Memory B cell (primary cell): ENCODE results near the gene HSPBAP1.
"Not testable (repeated sequence)": the region's sequence is repeated elsewhere in the genome, so short reads cannot be mapped to it uniquely, and the experiment has no call there.

Experiments used
- ATAC-seq: fragments of 150-1000 bp; cut with Tn5 transposase; 2 replicates; pipeline ENCODE4 v1.10.0; 2021; ENCODE audit warnings: low read depth, mild to moderate bottlenecking, moderate library complexity
- DNase-seq, 2 donors: peaks; one replicate each; pipeline ENCODE4 v3.0.0; 2022; ENCODE audit warnings: low spot score in 2 of 2
- H3K27ac Mint-ChIP-seq: one replicate; pipeline ENCODE4 v1.8.0; 2022; ENCODE audit warnings: mild to moderate bottlenecking, moderate library complexity, mixed read lengths
- H3K27me3 Mint-ChIP-seq: one replicate; pipeline ENCODE4 v1.8.0; 2022; ENCODE audit warnings: mixed read lengths
- H3K36me3 Mint-ChIP-seq: one replicate; pipeline ENCODE4 v1.8.0; 2022; ENCODE audit warnings: mild to moderate bottlenecking, mixed read lengths
- H3K4me1 Mint-ChIP-seq: one replicate; pipeline ENCODE4 v1.8.0; 2022; ENCODE audit warnings: mixed read lengths
- H3K4me3 Mint-ChIP-seq: one replicate; pipeline ENCODE4 v1.8.0; 2022; ENCODE audit warnings: mild to moderate bottlenecking, moderate library complexity, mixed read lengths
- H3K9me3 Mint-ChIP-seq: one replicate; pipeline ENCODE4 v1.8.0; 2022; ENCODE audit warnings: mixed read lengths

HSPBAP1 gene

DNA sequence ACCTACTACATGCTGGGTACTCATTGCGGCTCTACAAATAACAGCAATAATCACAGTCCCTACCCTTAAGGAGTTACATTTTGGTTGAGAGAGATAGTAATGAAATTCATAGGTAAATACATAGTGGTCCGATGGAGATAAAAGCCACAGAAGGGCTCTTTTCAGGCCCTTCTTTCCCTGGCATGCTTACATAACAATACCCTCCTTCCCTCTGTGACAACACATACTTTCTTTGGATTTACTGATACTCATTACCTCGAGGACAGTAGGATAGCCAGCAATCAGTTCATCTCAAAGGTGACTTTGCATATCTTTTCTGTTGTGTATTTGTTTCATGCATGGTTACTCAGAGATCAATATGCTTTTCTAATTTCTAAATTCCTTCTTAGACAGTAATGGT is 54.5 kb downstream of the HSPBAP1 start:
- no peak for ATAC-seq
- Mint-ChIP-seq H3K9me3 (no peaks in the 10 kb centered on the region), H3K27me3 (no peaks in the 10 kb centered on the region), H3K4me1 (no peaks in the 10 kb centered on the region), H3K27ac (peak overlapping the region; percentile 68), H3K4me3 (no peak overlapping the region), H3K36me3 (peaks cover 33% of the 10 kb centered on the region)
- no peak for DNase-seq

DNA sequence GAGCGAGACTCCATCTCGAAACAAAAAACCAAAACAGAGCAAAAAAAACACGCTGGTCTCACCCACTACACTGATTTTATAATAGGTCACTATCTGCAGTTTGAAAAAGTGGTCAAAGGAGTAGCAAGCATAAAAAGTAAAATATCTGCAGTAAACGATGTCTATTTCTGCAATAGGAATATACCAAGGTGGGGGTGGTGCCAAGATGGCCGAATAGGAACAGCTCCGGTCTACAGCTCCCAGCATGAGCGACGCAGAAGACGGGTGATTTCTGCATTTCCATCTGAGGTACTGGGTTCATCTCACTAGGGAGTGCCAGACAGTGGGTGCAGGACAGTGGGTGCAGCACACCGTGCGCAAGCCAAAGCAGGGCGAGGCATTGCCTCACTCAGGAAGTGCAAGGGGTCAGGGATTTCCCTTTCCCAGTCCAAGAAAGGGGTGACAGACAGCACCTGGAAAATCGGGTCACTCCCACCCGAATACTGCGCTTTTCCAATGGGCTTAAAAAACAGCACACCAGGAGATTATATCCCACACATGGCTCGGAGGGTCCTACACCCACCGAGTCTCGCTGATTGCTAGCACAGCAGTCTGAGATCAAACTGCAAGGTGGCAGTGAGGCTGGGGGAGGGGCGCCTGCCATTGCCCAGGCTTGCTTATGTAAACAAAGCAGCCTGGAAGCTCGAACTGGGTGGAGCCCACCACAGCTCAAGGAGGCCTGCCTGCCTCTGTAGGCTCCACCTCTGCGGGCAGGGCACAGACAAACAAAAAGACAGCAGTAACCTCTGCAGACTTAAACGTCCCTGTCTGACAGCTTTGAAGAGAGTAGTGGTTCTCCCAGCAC is 60.7 kb downstream of the HSPBAP1 start:
- H3K4me3 Mint-ChIP-seq, H3K4me1 Mint-ChIP-seq, H3K27me3 Mint-ChIP-seq, H3K9me3 Mint-ChIP-seq, H3K27ac Mint-ChIP-seq, ATAC-seq, DNase-seq: not testable (repeated sequence)
- H3K36me3 Mint-ChIP-seq: peaks cover 24% of the 10 kb centered on the region

DNA sequence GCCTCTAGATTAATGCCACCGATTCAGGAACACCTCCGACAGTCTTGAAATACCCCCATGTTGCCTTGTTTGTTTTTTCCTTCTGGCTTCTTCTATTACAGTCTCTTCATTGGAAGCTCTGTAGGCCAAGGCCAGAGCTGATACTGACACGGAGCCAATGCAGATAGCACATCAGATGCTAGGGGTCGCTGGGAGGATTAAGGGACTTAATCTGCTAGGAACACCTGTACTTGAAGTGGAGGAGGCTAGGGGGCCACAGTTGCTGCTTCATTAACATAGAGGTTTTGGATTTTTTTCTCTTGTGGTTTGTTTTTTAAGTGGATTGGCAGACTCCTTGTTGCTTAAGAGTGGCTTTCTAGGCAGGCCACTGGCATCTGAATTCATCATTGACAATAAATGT is 63.4 kb downstream of the HSPBAP1 start:
- H3K36me3 Mint-ChIP-seq: peaks cover 34% of the 10 kb centered on the region
- H3K27ac Mint-ChIP-seq: peak overlapping the region; percentile 64
- H3K4me1 Mint-ChIP-seq: no peaks in the 10 kb centered on the region
- peaks cover 7% of the 10 kb centered on the region for H3K9me3 Mint-ChIP-seq
- H3K4me3 Mint-ChIP-seq: no peak overlapping the region
- DNase-seq: no peak
- no peak for ATAC-seq
- no peaks in the 10 kb centered on the region for H3K27me3 Mint-ChIP-seq

DNA sequence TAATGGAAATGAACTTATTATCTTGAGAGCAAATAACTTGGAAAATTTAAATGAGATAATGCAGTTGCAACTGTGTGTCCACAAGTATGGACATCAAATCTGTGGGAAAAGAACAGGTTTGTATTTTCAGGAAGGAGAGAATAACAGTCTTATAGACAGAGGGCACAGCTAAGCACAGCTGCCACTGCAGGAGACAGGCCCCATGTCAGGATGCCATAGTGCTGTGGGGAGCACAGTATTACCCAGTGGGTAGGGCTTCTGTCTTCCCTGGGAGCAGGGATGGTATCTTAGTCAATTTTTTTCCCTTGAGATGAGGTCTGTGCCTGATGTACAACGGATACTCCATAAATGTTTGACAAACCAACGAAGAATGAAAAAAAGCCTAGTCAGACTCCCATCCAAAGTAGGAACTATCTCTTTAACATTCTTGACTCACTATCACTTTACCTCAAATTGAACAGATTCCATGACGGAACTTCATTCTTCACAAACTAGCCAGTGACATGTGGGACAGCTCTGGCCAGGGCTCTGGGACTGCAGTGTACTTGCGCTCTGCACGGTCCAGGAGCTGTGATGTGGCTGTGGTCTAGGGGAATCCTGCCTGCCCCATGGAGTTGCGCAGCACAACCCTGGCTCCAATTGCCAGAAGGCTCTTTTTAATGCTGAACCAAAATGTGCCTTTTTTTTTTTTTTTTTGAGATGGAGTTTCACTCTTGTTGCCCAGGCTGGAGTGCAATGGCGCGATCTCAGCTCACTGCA is 64.7 kb downstream of the HSPBAP1 start:
- Mint-ChIP-seq H3K27ac (no peak overlapping the region), H3K36me3 (peaks cover 36% of the 10 kb centered on the region), H3K4me1 (no peaks in the 10 kb centered on the region), H3K27me3 (no peaks in the 10 kb centered on the region), H3K9me3 (peaks cover 5% of the 10 kb centered on the region), H3K4me3 (no peak overlapping the region)
- ATAC-seq (no peak), DNase-seq (no peak)

DNA sequence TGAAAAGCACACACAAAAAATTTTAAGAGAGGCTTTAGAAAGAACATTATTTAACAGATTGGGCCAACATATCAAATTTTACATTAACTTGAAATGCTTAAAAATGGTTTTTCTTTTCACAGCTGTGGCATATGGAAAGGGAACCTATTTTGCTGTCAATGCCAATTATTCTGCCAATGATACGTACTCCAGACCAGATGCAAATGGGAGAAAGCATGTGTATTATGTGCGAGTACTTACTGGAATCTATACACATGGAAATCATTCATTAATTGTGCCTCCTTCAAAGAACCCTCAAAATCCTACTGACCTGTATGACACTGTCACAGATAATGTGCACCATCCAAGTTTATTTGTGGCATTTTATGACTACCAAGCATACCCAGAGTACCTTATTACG is 65.4 kb downstream of the HSPBAP1 start:
- H3K27ac Mint-ChIP-seq: no peak overlapping the region
- ATAC-seq: no peak
- peaks cover 4% of the 10 kb centered on the region for H3K9me3 Mint-ChIP-seq
- H3K4me1 Mint-ChIP-seq: no peaks in the 10 kb centered on the region
- peaks cover 36% of the 10 kb centered on the region for H3K36me3 Mint-ChIP-seq
- H3K27me3 Mint-ChIP-seq: no peaks in the 10 kb centered on the region
- no peak overlapping the region for H3K4me3 Mint-ChIP-seq
- DNase-seq: no peak

DNA sequence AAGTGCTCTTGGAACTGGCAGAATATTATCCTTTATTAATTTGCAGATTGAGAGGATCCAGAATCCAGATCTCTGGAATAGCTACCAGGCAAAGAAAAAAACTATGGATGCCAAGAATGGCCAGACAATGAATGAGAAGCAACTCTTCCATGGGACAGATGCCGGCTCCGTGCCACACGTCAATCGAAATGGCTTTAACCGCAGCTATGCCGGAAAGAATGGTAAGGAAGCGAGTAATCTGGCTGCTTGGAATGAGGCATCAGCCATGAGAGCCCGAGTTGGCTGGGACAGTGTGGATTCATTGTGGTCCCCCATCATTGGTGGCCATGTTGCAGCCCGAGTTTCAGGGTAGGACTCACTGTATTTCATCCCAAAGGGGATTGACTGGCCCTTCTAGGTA is 65.9 kb downstream of the HSPBAP1 start:
- Mint-ChIP-seq H3K27me3 (no peaks in the 10 kb centered on the region), H3K4me1 (no peaks in the 10 kb centered on the region), H3K27ac (peak overlapping the region; percentile 24), H3K9me3 (peaks cover 4% of the 10 kb centered on the region), H3K36me3 (peaks cover 39% of the 10 kb centered on the region), H3K4me3 (no peak overlapping the region)
- DNase-seq (no peak), ATAC-seq (no peak)

DNA sequence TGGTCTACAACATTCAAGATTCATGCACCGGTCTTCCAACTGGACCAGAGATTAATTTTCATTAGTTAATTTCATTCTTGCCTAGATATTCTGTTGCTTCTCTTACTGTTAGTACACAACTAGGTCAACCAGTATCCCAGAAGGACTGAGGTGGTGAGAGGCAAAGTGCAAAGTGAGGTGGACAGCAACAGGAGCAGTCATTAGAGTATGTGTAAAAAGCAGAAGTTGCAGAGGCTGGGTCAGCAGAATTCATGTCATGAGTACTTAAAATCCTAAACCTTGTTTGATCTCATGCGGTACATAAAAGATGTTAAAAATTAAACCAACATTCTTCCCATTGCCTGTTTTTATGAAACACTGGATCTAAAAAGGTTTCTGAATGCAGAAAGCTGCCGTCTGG is 66.3 kb downstream of the HSPBAP1 start:
- DNase-seq (no peak), ATAC-seq (no peak)
- Mint-ChIP-seq H3K27ac (peak overlapping the region; percentile 24), H3K4me3 (no peak overlapping the region), H3K9me3 (peaks cover 4% of the 10 kb centered on the region), H3K27me3 (no peaks in the 10 kb centered on the region), H3K4me1 (no peaks in the 10 kb centered on the region), H3K36me3 (peaks cover 41% of the 10 kb centered on the region)

DNA sequence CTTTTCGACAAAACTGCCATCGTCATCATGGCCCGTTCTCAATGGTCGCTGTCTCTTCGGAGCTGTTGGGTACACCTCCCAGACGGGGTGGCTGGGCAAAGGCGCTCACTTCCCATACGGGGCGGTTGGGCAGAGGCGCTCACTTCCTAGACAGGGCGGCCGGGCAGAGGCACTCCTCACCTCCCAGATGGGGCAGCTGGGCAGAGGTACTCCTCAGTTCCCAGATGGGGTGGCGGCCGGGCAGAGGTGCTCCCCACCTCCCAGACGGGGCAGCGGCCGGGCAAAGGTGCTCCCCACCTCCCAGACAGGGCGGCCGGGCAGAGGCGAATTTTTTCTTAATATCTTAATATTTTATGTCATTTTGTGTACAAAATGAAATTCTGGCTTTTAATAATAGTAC is 68.5 kb downstream of the HSPBAP1 start:
- H3K27me3 Mint-ChIP-seq: no peaks in the 10 kb centered on the region
- no peak for ATAC-seq
- H3K36me3 Mint-ChIP-seq: peaks cover 42% of the 10 kb centered on the region

DNA sequence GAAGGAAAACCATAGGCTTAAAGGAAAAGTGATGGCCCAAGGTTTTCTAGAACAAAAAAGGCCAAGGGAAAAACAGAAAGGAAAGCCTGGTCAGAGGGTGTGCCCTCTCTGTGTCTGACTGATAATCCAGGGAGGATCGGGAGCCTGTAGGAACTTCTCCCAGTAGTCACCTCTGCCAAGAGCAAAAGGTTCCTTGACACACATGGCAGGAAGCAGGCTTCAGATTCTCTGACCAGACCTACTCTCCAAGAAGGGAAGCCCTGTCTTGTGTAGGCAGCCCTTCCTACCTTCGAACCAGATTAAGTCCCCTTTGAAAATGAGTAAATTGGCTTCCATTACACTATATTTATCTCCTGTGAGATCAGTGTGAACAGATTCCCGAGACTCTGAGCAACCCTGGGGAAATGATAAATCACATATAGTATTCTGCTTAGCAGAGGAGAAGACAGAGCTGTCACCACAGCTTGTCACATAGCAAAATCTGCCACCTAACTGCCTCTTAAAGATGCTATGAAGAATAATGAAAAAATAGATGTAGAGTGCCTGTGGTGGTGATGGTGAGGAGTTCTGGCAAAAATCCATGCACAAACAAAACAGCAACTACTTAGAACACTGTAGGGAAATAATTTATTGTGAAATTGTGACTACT is 74.2 kb downstream of the HSPBAP1 start:
- H3K4me3 Mint-ChIP-seq: no peak overlapping the region
- no peaks in the 10 kb centered on the region for H3K27me3 Mint-ChIP-seq
- DNase-seq: no peak
- ATAC-seq: no peak
- H3K9me3 Mint-ChIP-seq: no peaks in the 10 kb centered on the region
- peaks cover 8% of the 10 kb centered on the region for H3K4me1 Mint-ChIP-seq
- H3K27ac Mint-ChIP-seq: peak overlapping the region; percentile 81
- H3K36me3 Mint-ChIP-seq: peaks cover 44% of the 10 kb centered on the region

More for the DNA sequence above, 68.5 kb downstream of the HSPBAP1 start:
- H3K4me1 Mint-ChIP-seq: peaks cover 4% of the 10 kb centered on the region
- peaks cover 4% of the 10 kb centered on the region for H3K9me3 Mint-ChIP-seq
- no peak overlapping the region for H3K27ac Mint-ChIP-seq
- DNase-seq: no peak
- H3K4me3 Mint-ChIP-seq: no peak overlapping the region

DNA sequence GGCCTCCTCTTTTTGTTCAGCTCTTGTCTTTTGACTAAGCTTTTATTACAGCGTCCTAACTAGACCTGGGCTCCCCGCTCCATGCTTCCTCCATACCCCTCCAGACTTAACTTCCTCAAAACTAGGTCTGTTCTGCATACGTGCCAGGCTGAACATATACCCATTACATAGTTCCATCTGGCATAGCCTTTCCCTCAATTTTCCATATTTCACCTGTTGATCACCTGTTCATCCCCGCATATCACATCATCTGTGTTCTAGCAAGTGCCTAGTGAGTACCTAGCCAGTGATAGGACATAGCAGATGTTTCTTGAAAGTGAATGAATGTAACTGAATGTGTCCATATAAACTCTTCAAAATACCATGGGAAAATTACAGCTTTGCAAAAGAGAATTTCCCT is 77.0 kb downstream of the HSPBAP1 start:
- peak overlapping the region; percentile 46 for H3K27ac Mint-ChIP-seq
- ATAC-seq (no peak), DNase-seq (no peak)
- no peaks in the 10 kb centered on the region for H3K27me3 Mint-ChIP-seq
- H3K36me3 Mint-ChIP-seq: peaks cover 52% of the 10 kb centered on the region
- peaks cover 9% of the 10 kb centered on the region for H3K4me1 Mint-ChIP-seq
- H3K4me3 Mint-ChIP-seq: no peak overlapping the region
- H3K9me3 Mint-ChIP-seq: no peaks in the 10 kb centered on the region

DNA sequence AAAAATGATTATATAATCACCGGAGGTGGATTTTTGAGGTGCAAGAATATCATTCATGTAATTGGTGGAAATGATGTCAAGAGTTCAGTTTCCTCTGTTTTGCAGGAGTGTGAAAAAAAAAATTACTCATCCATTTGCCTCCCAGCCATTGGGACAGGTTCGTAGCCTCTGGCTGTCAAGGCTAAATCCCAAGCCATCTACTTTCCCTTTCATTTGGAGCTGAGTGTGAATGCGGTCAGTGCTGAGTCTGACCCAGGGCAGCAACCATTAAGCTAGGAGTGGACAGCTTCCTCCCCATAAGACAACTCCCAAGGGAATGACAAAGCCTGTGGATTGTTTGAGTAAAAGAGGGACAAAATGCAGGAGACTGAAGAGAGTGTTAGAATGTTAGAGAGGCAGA is 79.4 kb downstream of the HSPBAP1 start:
- DNase-seq (no peak), ATAC-seq (no peak)
- Mint-ChIP-seq H3K27ac (no peak overlapping the region), H3K36me3 (peaks cover 66% of the 10 kb centered on the region), H3K4me1 (peaks cover 20% of the 10 kb centered on the region), H3K9me3 (no peaks in the 10 kb centered on the region), H3K4me3 (no peak overlapping the region), H3K27me3 (no peaks in the 10 kb centered on the region)

DNA sequence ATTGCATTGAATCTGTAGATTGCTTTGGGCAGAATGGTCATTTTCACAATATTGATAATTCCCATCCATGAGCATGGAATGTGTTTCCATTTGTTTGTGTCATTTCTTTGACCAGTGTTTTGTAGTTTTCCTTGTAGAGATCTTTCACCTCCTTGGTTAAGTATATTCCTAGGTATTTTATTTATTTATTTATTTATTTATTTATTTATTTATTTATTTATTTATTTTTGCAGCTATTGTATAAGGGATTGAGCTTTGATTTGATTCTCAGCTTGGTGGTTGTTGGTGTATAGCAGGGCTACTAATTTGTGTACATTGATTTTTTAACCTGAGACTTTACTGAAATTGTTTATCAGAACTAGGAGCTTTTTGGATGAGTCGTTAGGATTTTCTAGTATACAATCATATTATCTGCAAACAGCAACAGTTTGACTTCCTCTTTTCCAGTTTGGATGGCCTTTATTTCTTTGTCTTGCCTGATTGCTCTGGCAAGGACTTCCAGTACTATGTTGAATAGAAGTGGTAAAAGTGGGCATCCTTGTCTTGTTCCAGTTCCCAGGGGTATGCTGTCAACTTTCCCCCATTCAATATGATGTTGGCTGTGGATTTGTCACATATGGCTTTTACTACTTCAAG is 82.9 kb downstream of the HSPBAP1 start:
- H3K27ac Mint-ChIP-seq, H3K9me3 Mint-ChIP-seq, H3K4me3 Mint-ChIP-seq: not testable (repeated sequence)

DNA sequence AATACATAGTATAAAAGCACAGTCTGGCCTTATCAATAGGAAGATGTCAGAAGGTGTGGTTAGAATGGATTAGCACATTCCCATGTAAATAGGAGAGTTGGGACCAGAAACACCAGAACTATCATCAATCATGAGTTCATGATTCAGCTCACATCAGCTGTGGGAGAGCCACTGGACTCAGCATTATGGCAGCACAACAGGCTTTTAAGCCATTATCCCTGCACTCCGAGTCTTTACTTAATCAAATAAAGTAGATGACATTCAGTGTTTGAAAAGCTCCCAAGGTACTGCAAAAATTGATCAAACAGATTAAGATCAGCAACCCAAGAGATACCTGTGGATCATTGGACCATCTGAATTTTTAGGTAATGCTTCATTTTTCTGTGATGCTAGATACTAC is 88.3 kb downstream of the HSPBAP1 start:
- ATAC-seq (no peak), DNase-seq (no peak)
- Mint-ChIP-seq H3K9me3 (no peaks in the 10 kb centered on the region), H3K36me3 (peaks cover 65% of the 10 kb centered on the region), H3K27ac (peak overlapping the region; percentile 64), H3K4me1 (peaks cover 37% of the 10 kb centered on the region), H3K27me3 (no peaks in the 10 kb centered on the region), H3K4me3 (no peak overlapping the region)

More for the DNA sequence above, 82.9 kb downstream of the HSPBAP1 start:
- ATAC-seq, H3K27me3 Mint-ChIP-seq, DNase-seq: not testable (repeated sequence)
- H3K36me3 Mint-ChIP-seq: peaks cover 73% of the 10 kb centered on the region
- H3K4me1 Mint-ChIP-seq: peaks cover 25% of the 10 kb centered on the region

DNA sequence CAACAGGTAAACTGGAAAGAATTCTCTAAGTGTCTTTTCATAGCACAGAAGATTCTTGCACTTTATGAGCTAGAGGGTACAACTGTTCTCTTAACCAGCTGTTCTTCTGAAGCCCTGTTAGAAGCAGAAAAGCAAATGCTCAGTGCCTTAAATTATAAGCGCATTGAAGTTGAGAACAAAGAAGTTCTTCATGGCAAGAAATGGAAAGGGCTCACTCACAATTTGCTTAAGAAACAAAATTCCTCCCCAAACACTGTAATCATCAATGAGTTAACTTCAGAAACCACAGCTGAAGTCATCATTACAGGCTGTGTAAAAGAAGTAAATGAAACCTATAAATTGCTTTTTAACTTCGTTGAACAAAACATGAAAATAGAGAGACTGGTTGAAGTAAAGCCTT is 93.4 kb downstream of the HSPBAP1 start:
- Mint-ChIP-seq H3K9me3 (peaks cover 3% of the 10 kb centered on the region), H3K36me3 (peaks cover 53% of the 10 kb centered on the region), H3K27me3 (no peaks in the 10 kb centered on the region), H3K4me3 (no peak overlapping the region), H3K27ac (peak overlapping the region; percentile 91), H3K4me1 (peaks cover 45% of the 10 kb centered on the region)
- ATAC-seq (no peak), DNase-seq (no peak)
